Fibroblast of upper back skin (primary cell): Measurements from ENCODE around the gene TNNT2.

Experiments
- DNase-seq: peaks from one replicate; pipeline ENCODE4 v3.0.0-alpha.2; 2013

TNNT2 gene

DNA sequence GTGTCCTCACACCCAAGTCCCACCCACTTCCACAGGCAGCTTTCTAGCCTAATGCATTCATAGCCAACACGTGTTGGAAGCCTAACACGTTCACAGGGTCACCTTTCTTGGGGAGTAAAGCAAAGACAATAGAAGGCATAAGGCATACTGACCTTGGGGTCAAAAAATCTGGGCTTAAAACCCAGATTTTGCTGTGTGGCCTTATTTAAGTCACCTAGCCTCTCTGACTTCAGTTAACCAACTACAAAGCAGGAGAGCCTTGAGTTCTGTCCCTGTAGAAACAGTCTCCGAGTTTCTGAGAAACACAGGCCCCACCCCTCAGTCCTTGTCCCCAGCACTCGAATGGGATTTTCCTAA lies 1.4 kb downstream of the TNNT2 start:
- no peak for DNase-seq

DNA sequence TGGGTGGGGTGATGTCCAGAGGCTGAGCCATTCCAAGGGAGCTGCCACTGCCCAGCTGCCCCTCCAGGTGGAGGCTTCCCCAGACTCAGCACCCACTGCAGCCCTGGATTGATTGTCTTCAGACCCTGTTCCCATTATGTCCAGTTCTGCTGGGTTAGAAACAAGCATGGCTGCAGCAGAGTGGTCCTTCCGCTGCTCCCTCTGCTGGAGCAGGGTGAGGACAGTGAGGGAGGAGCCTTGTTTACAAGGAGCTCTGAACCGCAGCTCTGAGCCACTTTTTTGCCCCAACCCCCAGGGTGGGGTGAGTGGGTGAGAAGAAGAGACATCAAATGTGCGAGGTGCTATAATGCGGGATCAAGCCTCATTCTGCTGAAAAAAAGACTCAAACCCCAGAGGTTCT lies 2.3 kb downstream of the TNNT2 start:
- no peak for DNase-seq

DNA sequence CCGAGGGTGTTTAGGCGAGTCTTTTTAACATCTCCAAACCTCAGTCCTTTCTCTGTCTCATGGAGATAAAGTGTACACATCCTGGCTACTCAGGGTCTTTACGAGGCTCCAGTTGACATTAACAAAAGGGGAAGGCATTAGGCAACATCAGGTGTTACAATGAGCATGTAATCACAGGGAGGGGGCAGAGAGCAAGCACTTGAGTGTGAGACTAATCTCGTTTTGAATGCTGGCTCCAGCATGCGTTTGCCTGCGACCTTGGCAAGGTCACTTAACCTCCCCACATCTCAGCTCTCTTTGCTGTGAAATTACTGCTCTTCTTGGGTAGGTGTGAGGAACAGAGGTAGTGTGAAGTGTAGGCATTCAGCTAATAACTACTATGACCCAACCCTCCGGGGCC lies 3.1 kb downstream of the TNNT2 start:
- no peak for DNase-seq

DNA sequence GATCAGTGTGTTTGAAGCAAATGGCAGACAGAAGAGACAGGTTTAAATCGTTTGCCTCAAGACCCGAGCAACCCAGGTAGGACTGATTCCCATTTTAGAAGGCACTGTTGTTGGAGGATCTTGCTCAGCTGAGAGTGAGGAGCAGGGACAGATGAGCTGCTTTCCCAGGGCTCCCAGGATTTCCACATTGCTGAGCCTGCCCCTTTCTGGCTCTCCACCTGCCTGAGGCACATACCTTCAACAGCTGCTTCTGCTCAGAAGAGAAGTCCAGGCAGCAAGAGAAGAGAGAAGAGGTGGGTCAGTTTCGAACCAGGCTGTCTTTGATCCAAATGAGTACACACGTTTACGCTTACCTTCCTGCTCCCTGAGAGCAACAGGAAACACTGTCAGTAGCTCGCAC lies 5.7 kb downstream of the TNNT2 start:
- no peak for DNase-seq

- no peak for DNase-seq
Observed at GRCh38 chr1:201371276-201371675, 6.2 kb downstream of the TNNT2 start.

DNA sequence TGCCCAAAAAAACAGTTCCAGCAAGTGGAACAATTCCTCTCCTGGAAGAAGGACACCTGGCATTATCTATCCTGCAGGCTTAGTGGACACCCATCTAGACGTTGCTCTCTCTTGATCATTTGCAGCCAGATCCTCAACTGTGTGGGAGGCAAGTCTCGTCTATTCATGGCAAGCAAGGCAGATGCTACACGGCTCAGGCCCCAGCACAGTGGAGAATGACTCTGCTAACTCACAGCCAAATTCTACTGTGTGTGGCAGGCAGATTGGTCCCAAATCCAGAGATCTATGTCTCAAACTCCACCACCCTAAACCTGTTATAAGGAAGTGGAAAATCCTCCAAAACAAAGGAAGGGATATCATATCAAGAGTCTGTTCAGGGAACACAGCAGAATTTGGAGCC lies 7.0 kb downstream of the TNNT2 start:
- DNase-seq, result no peak

- DNase-seq, result no peak
Observed at GRCh38 chr1:201369209-201369608, 8.3 kb downstream of the TNNT2 start.

GRCh38 chr1:201366696-201367095 lies 10.8 kb downstream of the TNNT2 start:
- no peak for DNase-seq

GRCh38 chr1:201365251-201365650 lies 12.2 kb downstream of the TNNT2 start:
- no peak for DNase-seq

DNA sequence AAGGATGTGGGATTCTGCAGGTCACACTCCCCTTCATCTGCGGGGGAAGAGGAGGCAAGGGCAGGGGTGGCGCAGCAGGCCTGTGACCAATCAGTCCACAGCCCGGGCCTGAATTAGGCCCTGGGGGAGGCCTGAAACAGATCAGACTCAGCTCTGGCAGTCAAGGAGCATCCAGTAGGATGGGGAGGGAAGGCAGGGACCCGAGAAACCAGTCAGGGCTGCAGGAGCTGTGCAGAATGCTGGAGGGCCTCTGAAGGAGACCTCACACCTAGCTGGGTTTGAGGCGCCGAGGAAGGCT lies 12.7 kb downstream of the TNNT2 start:
- no peak for DNase-seq

DNA sequence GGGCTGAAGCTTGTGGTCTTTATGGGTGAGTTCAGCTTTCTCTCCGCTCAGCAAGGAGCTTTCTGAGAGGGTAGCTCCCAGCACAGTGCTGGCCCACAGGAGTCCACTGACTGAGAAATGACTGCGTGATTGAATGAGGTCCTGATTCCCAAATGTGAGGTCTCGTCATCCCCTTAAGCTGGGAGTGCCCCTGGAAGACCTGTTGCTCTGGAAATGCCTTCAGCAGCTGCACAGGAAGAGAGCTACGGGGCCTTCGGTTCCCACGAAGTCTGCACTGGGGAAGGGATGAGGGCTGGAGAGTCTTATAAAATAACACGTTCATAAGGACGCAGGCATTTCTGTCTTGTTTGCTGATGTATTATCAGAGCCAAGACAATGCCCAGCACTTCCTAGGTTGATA lies 14.0 kb downstream of the TNNT2 start:
- no peak for DNase-seq

DNA sequence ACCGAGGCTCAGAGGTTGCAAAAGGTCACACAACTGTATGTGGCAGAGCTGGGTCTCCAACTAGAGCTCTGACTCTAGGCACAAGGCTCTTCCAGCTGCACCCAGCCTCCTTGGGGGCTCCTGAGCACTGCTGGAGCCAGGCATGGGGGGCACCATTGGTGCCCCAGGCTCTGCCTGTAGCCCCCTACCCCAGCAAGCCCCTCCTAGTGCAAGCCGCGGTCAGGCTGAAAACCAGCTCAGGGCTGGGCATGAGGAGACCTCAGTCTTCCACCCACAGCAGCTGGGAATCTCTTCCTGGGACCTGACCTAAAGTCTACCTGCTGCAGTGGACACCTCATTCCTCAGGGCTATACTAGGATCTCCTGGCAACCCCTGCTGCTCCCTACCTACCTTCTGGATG lies 14.6 kb downstream of the TNNT2 start:
- no peak for DNase-seq

DNA sequence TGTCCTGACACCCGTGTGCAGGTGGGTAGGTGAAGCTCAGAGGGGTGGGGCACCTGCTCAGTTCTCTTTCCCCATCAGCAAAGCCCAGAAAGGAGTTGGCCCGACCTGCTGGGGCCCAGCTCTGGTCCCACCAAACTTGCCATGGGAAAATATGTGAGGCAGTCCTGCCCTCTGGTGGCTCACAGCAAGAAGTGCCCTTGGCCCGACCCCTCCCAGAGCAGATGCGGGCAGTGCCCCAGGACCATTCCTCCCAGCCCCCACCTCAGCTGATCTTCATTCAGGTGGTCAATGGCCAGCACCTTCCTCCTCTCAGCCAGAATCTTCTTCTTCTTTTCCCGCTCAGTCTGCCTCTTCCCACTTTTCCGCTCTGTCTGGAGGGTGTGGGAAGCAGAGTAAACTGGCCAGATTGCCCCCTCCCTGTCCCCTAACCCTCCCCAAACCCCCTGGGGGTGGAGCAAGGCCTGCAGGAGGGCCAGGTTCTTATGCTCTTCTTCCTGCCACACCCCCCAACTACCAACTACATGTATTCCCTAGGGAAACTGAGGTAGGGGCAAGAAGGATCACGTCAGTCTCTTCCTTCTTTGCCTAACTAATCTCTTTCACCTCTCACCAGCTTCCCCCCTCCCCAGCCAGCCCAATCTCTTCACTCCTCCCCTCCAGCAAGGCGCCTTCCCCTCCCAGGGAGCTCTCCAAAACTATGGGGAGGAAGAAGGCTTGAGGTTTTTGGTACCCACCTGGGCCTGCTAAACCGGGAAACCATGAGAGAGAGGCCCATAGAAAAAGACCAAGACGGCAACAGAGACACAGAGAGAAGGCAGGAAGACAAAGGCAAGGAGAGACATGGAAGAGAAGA lies 15.6 kb downstream of the TNNT2 start:
- DNase-seq, result peak; percentile 44

- no peak for DNase-seq
Observed at GRCh38 chr1:201360901-201361651, 16.4 kb downstream of the TNNT2 start.

DNA sequence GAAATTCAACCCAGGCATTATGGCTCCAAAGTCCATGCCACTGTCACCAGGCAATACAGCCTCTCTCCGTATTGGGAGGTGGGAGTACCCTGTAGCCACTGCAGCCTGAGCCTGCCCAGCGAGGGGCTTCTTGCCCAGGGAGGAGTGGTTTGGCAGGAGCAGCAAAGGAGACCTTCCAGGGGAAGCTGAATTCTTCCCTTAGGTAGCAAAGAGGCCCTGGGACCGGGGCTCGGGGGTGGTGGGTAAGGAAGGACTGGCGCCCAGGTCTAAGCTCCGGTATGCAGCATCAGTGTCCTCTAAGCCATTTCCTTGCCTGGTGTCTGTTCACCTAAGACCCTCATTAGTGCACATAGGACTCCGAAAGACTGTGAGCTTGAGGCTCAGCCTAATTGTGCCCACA lies 17.0 kb downstream of the TNNT2 start:
- DNase-seq, result no peak

DNA sequence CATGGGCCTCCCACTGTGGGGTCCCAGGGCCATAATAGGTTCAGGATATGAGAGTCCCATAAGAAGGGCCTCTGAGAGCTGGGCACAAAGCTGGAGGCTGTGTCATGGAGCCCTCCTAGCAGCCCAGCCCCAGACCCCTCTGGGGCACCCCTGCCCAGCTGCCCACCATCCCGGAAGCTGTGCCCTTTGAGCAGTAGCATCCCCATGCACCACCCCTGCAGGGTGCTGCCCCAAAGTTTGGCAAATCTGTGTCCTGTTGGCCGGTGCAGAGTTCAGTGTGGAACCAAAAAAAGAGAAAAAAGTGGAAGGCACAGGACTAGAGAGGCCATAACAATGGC lies 17.6 kb downstream of the TNNT2 start:
- no peak for DNase-seq

DNA sequence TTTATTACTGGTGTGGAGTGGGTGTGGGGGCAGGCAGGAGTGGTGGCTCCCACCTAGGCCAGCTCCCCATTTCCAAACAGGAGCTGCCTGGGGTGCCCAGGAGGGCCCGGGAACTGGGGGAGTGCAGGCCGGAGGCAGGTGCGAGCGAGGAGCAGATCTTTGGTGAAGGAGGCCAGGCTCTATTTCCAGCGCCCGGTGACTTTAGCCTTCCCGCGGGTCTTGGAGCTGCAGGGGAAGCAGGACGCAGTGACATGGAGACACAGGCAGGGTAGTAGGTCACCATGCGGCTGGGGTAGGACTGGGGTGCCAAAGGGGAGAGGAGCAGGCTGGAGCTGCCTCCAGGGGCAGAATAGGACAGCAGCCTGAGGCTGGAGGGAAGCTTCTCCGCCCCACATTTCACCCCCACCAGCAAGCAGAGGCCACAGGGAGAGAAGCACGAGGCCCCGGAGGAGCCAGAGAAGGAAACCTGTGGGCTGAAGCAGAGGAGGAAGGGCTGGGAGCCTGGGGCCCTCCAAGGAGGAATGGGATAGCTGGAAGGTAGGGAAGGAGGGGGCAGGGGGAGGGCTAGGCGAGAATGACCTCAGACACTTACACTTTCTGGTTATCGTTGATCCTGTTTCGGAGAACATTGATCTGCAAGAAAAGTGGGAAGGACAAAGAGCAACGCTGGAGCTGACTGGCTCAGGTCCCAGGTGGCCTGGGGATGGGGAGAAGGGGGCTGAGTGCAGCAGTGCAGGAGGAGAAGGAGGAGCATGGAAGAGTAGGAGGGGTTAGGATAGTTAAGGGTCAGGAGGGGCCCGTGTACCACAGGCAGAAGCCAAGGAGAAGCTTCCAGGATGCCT lies 18.2 kb downstream of the TNNT2 start:
- DNase-seq, result no peak

DNA sequence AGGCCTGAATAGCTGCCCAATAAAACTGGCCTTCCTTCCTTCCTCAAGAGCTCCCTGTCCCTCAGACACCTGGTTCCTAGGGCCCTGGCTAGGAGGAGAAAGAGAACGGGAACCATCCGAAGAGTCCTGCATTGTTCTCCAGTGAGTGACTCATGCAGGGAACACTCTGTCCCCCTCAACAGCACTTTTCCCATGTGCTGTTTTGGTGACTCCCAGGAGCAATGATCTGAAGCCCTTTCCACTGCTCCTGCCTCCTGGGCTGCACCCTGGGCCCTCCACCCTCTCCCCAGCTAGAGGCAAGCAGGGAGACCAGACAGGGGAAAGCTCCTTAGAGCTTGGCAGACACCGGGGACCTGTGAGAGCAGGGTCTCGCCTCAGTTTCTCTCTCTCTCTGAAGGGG lies 18.9 kb downstream of the TNNT2 start:
- peak; percentile 16 for DNase-seq

DNA sequence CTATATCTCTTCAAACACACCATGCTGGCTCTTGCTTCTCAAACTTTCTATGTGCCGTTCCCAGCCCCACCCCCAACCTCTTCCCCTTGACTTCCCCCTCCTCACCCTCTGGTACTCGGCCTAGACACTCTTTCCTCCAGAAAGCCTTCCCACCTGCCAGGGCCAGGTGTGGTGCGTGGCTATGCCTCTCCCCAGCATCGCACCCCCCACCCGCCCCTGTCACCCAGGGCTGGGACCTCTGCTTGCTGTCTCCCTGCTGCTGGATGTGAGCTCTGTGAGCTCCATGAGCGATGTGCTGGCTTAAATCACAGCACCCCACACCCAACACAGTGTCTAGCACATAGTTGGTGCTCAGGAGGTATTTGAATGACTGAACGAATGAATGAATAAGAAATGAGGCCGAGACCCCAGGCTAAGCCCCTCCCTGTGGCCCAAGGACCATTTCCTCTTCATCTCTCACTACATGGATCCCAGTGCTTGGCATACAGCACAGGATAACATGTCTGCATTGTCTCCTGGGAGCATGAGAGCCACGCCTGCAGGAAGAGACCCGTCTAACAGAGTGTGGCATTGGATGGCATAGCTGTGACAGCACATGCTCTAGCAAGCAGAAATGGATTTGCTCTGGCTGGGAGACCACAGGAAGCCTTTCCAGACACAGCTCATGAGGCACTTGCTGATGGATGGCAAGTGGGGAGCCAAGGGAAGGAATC lies 19.7 kb downstream of the TNNT2 start:
- DNase-seq, result no peak

DNA sequence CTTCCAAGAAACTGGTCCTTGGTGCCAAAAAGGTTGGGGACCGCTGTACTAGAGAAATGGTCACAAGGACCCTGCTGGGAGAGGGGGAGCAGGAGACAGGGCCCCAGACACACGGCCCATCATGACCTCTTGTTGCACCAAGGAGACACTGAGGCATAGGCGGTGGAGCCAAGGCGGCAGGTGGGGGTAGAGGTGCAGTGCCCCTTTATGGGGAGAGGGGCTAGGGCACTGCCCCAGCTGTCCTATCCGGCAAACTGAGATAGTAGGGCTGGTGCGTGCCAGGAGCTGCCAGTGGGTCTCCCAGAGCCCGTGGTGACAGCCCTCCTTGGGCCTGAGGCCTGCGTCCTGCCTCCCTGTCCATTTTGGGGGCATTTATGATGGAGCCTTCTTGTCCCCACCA lies 20.3 kb downstream of the TNNT2 start:
- DNase-seq, result no peak

DNA sequence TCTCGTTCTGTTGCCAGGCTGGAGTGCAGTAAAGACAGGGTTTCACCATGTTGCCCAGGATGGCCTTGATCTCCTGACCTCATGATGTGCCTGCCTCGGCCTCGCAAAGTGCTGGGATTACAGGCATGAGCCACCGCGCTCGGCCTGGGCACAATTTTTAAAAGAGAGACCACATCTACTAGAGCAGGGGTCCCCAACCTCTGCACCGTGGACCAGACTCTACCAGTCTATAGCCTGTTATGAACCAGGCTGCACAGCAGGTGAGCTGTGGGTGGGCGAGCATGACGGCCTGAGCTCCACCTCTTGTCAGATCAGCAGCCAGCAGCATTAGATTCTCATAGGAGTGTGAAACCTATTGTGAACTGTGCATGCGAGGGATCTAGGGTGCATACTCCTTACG lies 20.8 kb downstream of the TNNT2 start:
- no peak for DNase-seq

DNA sequence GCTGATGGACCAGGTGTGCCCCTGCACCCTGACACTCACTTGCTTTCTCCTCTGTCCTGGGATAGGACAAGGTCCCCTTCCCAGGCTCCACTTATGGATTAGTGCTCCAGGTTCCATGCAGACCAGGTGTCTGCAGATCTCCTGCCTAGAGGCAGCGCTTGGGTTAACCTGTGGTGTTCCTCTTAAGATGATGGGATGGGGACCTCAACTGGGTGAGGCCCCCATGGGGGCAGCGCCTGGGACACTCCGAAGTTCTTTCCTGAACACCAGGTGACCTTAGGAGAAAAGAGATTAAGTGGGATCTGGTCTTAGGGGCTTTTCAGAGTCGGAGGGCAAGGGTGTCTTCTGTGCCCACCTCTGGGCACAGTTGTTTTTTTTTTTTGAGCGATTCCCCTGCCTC lies 21.2 kb downstream of the TNNT2 start:
- DNase-seq, result no peak

- DNase-seq, result no peak
Observed at GRCh38 chr1:201355471-201355870, 22.0 kb downstream of the TNNT2 start.
